Measurements from ENCODE around the gene PECR.

PECR gene

GRCh38 chr2:216069028-216069427, 12.6 kb downstream of the PECR start:
- no peak for DNase-seq

DNA sequence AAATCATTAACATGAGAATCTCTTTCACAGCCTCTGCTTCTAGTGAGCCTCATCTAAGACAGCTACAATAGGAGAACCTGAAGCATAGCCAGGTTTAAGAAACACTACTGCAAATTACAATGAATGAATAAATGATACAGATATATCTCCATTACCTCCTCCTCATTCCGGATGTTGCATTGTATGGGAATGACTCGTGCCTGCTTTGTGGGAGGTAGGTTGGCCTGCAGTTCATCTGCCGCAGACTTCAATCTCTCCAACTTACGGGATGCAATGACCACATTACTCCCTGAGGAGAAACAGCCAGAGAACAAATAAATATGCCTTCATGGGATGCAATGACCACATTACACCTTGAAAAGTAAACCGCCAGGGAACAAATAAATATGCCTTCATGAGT, 15.4 kb downstream of the PECR start:
- no peak for DNase-seq

GRCh38 chr2:216064665-216065064, 16.9 kb downstream of the PECR start:
- DNase-seq = no peak

- DNase-seq = no peak
Measured at GRCh38 chr2:216064014-216064630, 17.5 kb downstream of the PECR start.

GRCh38 chr2:216059233-216059834, 22.3 kb downstream of the PECR start:
- DNase-seq = no peak

GRCh38 chr2:216057688-216058193, 23.9 kb downstream of the PECR start:
- peak; percentile 75 for DNase-seq

DNA sequence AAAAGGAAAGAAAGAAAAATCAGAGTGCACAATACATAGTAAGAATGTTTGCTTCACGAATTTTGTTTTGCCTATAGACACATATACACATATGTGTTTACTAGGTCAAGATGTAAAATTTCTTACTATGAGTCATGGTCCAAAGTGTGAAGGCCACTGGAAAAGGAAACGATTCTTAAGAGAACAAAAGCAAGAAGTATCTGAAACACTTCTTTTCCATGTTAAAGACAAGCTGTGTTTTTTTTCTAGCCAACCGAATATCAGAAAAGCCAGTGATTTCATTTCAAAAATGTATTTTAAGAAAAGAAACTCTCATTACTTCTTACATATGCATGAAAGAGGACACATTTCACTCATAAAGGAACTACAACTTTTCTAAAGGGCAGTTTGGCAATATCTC, 24.9 kb downstream of the PECR start:
- DNase-seq = no peak

DNA sequence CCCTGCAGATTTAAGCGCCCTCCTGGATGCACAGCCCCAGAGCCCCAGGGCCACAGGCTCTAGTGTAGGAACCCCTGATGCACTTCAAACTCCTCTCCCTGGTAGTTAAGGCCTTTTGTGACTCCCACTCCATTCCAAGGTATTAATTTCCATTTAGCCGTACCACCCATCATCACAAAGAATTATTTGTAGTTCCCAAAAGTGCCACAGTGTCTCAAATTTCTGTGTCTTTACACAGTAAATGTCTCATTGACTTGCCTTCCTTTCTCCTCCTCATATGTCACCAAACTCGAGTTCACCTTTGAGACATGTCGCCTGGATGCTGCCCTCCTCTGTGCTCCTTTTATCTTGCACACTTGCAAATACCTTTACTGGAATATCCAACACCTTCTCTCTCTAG, 25.9 kb downstream of the PECR start:
- no peak for DNase-seq

DNA sequence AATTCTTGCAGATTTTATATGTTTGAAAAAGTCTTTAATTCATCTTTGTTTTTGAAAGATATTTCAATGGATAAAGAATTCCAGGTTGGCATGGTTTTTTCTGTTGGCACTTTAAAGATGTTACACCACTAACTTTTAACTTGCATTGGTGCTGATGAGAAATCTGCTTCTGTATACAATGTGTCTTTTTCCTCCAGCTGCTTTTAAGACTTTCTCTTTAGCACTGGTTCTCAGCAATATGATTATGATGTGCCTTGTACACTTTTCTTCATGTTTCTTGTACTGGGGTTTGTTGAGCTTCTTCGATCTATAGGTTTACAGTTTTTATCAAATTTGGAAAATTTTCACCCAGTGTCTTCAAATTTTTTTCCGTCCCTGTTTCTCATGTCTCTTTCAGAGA, 29.2 kb downstream of the PECR start:
- DNase-seq = no peak

DNA sequence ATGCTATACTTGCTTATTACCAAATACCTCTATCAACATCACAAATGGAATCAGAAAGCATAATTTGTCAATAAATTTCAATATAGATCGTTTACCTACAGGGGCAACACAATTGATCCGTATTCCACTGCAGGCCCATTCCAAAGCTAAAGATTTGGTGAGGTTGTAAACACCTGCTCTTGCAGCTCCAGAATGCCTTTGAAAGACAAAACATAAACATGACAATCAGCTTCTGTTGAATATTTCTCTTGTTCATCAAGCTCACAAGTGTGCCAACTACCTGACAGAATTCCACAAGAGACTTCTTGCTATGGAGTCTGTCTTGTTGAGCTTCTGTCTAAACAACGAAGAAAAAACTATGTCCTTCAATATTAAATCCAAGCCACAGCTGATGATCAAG, 30.3 kb downstream of the PECR start:
- no peak for DNase-seq

DNA sequence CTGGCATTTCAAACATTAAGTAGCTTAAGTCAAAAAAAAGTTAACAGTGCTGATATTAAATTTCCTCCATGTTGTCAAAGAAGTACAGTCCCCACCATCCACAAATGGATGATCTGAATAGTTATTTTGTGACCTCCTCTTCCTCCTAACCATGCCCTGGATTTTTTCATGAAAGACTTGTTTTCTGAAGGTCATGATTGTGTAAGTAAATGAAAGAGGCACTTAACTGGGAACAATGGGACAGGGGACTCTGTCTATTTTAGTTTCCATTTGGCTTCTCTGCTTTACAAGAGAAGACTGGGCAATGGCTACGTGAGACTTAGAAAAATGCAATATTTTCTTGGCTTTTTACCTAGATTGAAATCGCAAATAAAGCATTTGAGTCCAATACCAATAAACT, 32.2 kb downstream of the PECR start:
- DNase-seq = no peak

DNA sequence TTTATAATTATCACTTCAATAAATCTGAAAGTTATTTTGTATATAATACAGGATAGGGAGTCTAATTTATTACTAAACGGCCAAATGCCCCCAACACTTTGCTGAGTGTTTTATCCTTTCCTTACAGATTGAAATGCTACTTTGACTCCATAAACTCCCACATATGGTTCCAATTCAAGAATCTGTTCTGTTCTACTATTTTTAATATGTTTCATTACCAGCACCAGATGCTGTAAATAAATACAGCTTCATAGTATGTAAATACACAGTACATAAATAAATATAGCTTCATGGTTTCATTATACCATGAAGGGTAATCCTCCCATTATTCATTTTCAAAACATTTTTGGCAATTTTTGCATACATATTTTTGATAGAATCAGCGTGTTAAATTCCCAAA, 34.2 kb downstream of the PECR start:
- no peak for DNase-seq

GRCh38 chr2:216044883-216045486, 36.6 kb downstream of the PECR start:
- DNase-seq = no peak

DNA sequence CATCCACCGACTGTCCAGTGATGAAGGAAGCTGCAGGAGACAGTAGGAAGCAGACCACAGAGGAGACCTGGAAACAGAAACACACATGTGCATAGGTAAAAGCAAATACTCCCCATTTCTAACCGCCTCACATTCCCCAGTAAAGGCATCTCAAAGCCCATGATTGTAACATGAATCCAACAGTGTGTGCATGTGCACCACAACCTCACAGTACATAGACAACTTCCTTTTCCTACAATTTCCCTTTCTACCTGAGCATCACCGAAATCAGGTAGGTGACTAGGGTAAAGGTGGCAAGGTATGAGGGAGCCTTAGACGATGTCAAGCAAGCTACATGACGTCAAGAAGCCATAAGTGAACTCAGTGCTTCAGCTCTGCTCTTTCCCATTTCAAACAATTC, 37.7 kb downstream of the PECR start:
- DNase-seq = no peak

DNA sequence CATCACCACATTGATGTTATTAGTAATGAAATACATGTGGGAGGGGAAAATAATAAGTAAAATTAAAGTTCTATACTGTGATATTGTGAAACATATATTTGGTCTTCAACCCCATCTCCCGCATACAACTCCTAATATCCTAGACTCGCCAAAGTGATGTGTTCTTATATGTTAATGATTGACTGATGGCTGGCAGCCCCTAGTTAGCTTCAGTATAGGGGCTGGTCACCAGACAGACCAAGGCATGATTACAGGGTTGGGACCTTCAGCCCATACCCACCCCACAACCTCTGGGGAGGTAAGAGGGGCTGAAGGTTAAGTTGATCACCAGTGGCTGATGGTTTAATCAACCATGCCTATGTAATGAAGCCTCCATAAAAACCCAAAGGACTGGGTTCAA, 40.2 kb downstream of the PECR start:
- DNase-seq = no peak

DNA sequence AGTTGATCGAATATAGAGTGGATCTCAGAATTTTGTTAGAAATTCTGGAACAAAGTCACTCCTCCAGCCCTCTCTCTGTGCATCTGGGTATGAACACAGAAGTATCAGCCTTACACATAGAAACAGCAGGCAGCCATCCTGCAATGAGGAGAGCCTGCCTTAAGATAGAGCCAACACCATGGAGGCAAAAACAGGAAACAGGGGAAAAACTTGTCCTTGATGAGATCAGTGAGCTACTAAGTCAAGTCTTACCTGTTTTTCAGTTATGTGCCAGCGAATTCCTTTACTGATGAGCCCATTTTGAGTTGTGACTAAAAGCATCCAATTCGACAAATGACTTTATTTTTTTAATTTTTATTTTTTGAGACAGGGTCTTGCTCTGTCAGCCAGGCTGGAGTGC, 41.7 kb downstream of the PECR start:
- no peak for DNase-seq

- peak; percentile 75 for DNase-seq
Measured at GRCh38 chr2:216034065-216034464, 47.5 kb downstream of the PECR start.

- no peak for DNase-seq
Measured at GRCh38 chr2:216033403-216033802, 48.2 kb downstream of the PECR start.

DNA sequence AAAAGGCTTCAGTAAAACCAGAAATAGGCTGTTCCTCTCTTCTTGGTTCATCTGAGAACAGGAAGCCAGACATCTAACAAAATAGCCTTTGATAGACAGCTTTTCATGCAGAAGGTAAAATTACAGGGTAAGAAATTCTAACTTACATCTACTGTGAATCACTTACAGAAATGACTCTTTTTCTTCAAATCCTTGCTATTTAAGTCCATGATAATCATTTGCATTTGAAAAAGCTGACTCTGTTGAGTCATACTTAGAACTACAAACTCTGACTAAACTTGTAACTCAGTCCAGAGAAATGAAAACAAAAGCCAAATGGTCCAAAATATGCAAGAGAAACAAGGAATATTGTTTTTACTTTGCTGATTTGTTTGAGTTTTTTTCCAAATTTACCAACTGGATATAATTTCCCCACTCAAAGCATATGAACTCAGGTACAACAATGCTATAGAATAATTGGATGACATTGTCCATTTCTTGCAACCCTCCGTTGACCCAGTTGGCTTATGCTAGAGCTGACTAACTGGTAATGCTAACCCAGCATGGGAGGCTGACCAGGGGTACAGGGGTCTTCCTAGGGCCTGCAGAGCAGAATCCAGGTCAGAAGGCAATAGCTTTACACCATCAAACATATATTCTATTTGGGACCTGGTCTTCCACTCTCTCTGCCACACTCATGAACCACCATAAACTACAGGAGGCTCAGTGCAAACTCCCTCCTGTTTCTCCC, 49.5 kb downstream of the PECR start:
- DNase-seq = no peak

GRCh38 chr2:216030216-216030615, 51.4 kb downstream of the PECR start:
- no peak for DNase-seq

DNA sequence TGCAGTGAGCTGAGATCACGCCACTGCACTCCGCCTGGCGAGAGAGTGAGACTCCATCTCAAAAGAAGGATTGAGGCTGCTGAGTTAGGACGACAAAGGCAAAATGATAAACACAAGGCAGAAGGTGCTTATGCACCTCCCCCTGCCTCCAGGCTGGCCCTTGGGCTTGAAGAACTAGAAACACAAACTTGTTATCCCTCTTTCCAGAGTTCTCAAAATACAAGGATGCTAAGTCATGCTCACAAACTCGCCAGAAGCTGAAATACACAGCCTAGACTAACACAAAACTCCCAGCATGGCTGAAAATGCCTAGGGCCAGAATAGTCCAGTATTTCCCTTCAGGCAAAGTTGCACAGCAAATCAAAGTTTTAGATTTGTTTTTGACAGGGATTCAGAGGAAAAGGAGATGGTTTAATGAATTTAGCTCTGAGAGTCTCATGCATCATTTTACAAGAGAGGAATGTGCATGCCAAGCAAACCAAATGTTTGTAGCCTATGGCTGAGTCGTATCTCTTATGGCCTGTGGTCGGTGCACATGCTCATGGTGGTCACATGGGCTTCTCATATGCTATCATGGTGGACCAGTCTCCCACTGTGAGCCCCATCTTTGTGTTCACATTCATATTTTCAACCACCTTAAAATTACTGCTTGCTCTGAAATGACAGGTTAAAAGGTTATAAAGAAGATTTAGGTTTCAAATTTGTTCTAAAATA, 52.0 kb downstream of the PECR start:
- no peak for DNase-seq

GRCh38 chr2:216024779-216025336, 56.8 kb downstream of the PECR start:
- DNase-seq = no peak
